A549 (cell line): ENCODE results near the gene SLC36A3.

ENCODE experiments used
- BHLHE40 ChIP-seq: IDR thresholded peaks from 2 replicates; pipeline ENCODE4 v1.6.1; 2012; ENCODE audit warnings: low read depth, low read length, inconsistent platforms
- CTCF ChIP-seq: fragments of >200 bp; sonication (Bioruptor Twin); formaldehyde crosslinking; IDR thresholded peaks from 3 replicates; pipeline ENCODE4 v1.5.1; 2016
- EP300 ChIP-seq, 2 experiments: fragments of >200 bp; sonication (Bioruptor Twin); formaldehyde crosslinking; IDR thresholded peaks; 2 replicates in 1 of 2; 3 replicates in 1 of 2; pipeline ENCODE4 v1.6.1; 2016 to 2017
- FOSL2 ChIP-seq, 2 experiments: fragments of 450-650 bp in 1 of 2; fragments of >200 bp in 1 of 2; sonication (Bioruptor Twin) in 1 of 2; formaldehyde crosslinking; IDR thresholded peaks; 2 replicates each; pipeline versions ENCODE4 v1.5.0 to v1.6.1; 2016 to 2020; ENCODE audit warnings: mild to moderate bottlenecking in 1 of 2, moderate library complexity in 1 of 2
- HDAC2 ChIP-seq: fragments of 200-600 bp; sonication (generic); IDR thresholded peaks from 2 replicates; pipeline ENCODE4 v1.6.1; 2016
- HOXB5 ChIP-seq: fragments of 250-450 bp; sonication (Bioruptor Pico); IDR thresholded peaks from 2 replicates; pipeline ENCODE4 v1.5.0; 2020; ENCODE audit warnings: mild to moderate bottlenecking, moderate library complexity
- MAFK ChIP-seq: fragments of 450-650 bp; IDR thresholded peaks from 2 replicates; pipeline ENCODE4 v1.6.1; 2014; ENCODE audit not compliant: partially characterized antibody
- MAX ChIP-seq: IDR thresholded peaks from 2 replicates; pipeline ENCODE4 v1.6.1; 2012
- PBX3 ChIP-seq: IDR thresholded peaks from 2 replicates; pipeline ENCODE4 v1.6.1; 2012
- PHF8 ChIP-seq: fragments of 200-600 bp; sonication (generic); IDR thresholded peaks from 2 replicates; pipeline ENCODE4 v1.6.1; 2016; ENCODE audit warnings: low read depth, mild to moderate bottlenecking, antibody characterized with exemption, moderate library complexity, borderline replicate concordance
- RCOR1 ChIP-seq: fragments of 150-350 bp; IDR thresholded peaks from 2 replicates; pipeline ENCODE4 v1.6.1; 2014; ENCODE audit warnings: antibody characterized with exemption, low read length, low read depth
- SMC3 ChIP-seq: fragments of >200 bp; sonication (Bioruptor Twin); formaldehyde crosslinking; IDR thresholded peaks from 3 replicates; pipeline ENCODE4 v1.6.1; 2018; ENCODE audit warnings: inconsistent platforms
- ZFP36 ChIP-seq: fragments of 450-650 bp; IDR thresholded peaks from 2 replicates; pipeline ENCODE4 v1.6.1; 2014; ENCODE audit warnings: borderline replicate concordance; ENCODE audit not compliant: partially characterized antibody

- TF ChIP-seq CTCF = no peak
- no peak for TF ChIP-seq HOXB5 (CRISPR knock-in tag)
- TF ChIP-seq HDAC2 = no peak
- no peak for TF ChIP-seq PBX3
- TF ChIP-seq EP300 (IDR thresholded peaks at IDR 0.05) = no peak
- no peak for TF ChIP-seq MAFK
- TF ChIP-seq BHLHE40 = no peak
- TF ChIP-seq SMC3 = no peak
- no peak for TF ChIP-seq FOSL2 (IDR thresholded peaks at IDR 0.05)
- no peak for TF ChIP-seq FOSL2 (CRISPR knock-in tag; IDR thresholded peaks at IDR 0.05)
- TF ChIP-seq MAX = no peak
- no peak for TF ChIP-seq RCOR1
- no peak for TF ChIP-seq PHF8
- no peak for TF ChIP-seq ZFP36
Measured at GRCh38 chr5:151255621-151256286, 47.8 kb downstream of the SLC36A3 start.
